ENCODE data around the gene ORC5.

- TF ChIP-seq TAF1 (IDR thresholded peaks at IDR 0.05; ENCODE audit: borderline replicate concordance, insufficient read depth, low read length) (no peak), POLR2AphosphoS5 (IDR thresholded peaks at IDR 0.05; ENCODE audit: low read depth, low read length) (no peak)
- TF ChIP-seq, protein P1, sequence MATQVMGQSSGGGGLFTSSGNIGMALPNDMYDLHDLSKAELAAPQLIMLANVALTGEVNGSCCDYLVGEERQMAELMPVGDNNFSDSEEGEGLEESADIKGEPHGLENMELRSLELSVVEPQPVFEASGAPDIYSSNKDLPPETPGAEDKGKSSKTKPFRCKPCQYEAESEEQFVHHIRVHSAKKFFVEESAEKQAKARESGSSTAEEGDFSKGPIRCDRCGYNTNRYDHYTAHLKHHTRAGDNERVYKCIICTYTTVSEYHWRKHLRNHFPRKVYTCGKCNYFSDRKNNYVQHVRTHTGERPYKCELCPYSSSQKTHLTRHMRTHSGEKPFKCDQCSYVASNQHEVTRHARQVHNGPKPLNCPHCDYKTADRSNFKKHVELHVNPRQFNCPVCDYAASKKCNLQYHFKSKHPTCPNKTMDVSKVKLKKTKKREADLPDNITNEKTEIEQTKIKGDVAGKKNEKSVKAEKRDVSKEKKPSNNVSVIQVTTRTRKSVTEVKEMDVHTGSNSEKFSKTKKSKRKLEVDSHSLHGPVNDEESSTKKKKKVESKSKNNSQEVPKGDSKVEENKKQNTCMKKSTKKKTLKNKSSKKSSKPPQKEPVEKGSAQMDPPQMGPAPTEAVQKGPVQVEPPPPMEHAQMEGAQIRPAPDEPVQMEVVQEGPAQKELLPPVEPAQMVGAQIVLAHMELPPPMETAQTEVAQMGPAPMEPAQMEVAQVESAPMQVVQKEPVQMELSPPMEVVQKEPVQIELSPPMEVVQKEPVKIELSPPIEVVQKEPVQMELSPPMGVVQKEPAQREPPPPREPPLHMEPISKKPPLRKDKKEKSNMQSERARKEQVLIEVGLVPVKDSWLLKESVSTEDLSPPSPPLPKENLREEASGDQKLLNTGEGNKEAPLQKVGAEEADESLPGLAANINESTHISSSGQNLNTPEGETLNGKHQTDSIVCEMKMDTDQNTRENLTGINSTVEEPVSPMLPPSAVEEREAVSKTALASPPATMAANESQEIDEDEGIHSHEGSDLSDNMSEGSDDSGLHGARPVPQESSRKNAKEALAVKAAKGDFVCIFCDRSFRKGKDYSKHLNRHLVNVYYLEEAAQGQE (IDR thresholded peaks at IDR 0.05; ENCODE audit: insufficient read depth in 1 of 2, low read depth in 2 of 2, low read length in 2 of 2), result no peak
Measured at GRCh38 chr7:104089612-104090011, 118.2 kb downstream of the ORC5 start.

Measured in PFSK-1 (cell line).